NCI-H526 treated with DMSO at 0.1 percent for 48 hours (cell line): Measurements from ENCODE around the gene BAZ1B.
"Not testable (repeated sequence)": the region's sequence is repeated elsewhere in the genome, so short reads cannot be mapped to it uniquely, and the experiment has no call there.

Experiments used
- DNase-seq: peaks from one replicate; lab custom pipeline; 2025; lab: John Stamatoyannopoulos, UW

Gene BAZ1B

GRCh38 chr7:73503229-73503628, 18.9 kb downstream of the BAZ1B start:
- no peak for DNase-seq

- no peak for DNase-seq
Observed at GRCh38 chr7:73496626-73497025, 25.5 kb downstream of the BAZ1B start.

GRCh38 chr7:73495507-73495906, 26.6 kb downstream of the BAZ1B start:
- DNase-seq, result not testable (repeated sequence)

GRCh38 chr7:73489976-73490375, 32.1 kb downstream of the BAZ1B start:
- no peak for DNase-seq

GRCh38 chr7:73487486-73487885, 34.6 kb downstream of the BAZ1B start:
- no peak for DNase-seq

- DNase-seq, result no peak
Observed at GRCh38 chr7:73483171-73483570, 38.9 kb downstream of the BAZ1B start.

- no peak for DNase-seq
Observed at GRCh38 chr7:73482746-73483145, 39.3 kb downstream of the BAZ1B start.

GRCh38 chr7:73481521-73481920, 40.6 kb downstream of the BAZ1B start:
- not testable (repeated sequence) for DNase-seq

- DNase-seq, result no peak
Observed at GRCh38 chr7:73478549-73478948, 43.5 kb downstream of the BAZ1B start.

- no peak for DNase-seq
Observed at GRCh38 chr7:73477376-73477775, 44.7 kb downstream of the BAZ1B start.

GRCh38 chr7:73470208-73470607, 51.9 kb downstream of the BAZ1B start:
- DNase-seq, result no peak

GRCh38 chr7:73467046-73467445, 55.0 kb downstream of the BAZ1B start:
- DNase-seq, result not testable (repeated sequence)

- no peak for DNase-seq
Observed at GRCh38 chr7:73466112-73466511, 56.0 kb downstream of the BAZ1B start.

- DNase-seq, result peak; percentile 37
Observed at GRCh38 chr7:73463966-73464365, 58.1 kb downstream of the BAZ1B start.

- no peak for DNase-seq
Observed at GRCh38 chr7:73463260-73463659, 58.8 kb downstream of the BAZ1B start.

- DNase-seq, result no peak
Observed at GRCh38 chr7:73461782-73462285, 60.3 kb downstream of the BAZ1B start.

GRCh38 chr7:73454424-73454823, 67.7 kb downstream of the BAZ1B start:
- DNase-seq, result no peak

GRCh38 chr7:73452999-73453635, 69.0 kb downstream of the BAZ1B start:
- no peak for DNase-seq

GRCh38 chr7:73451780-73452398, 70.2 kb downstream of the BAZ1B start:
- DNase-seq, result no peak

- DNase-seq, result no peak
Observed at GRCh38 chr7:73449422-73449821, 72.7 kb downstream of the BAZ1B start.

- no peak for DNase-seq
Observed at GRCh38 chr7:73448609-73449008, 73.5 kb downstream of the BAZ1B start.

- no peak for DNase-seq
Observed at GRCh38 chr7:73447121-73447733, 74.9 kb downstream of the BAZ1B start.

- DNase-seq, result no peak
Observed at GRCh38 chr7:73446682-73447081, 75.4 kb downstream of the BAZ1B start.
